H1 (cell line): Measurements from ENCODE around the gene ASS1. TPM values are rescaled to one million over a fixed set of nuclear protein-coding genes. Genes with fewer than 3 reads are reported as not detected.

Source experiments
- CTCF ChIA-PET: fragments of 300-600 bp; sonication (Branson Sonifier 250); formaldehyde crosslinking; loops from one replicate; lab custom pipeline; 2021; ENCODE audit not compliant: partially characterized antibody; lab: Charles Lee
- POLR2A ChIA-PET: fragments of 300-600 bp; sonication (Branson Sonifier 250); formaldehyde crosslinking; loops from one replicate; lab custom pipeline; 2021; ENCODE audit warnings: inconsistent platforms; ENCODE audit not compliant: partially characterized antibody; lab: Charles Lee
- DNase-seq, 2 experiments: peaks; one replicate each; pipeline versions ENCODE4 v3.0.0 to v3.0.0-alpha.2; 2010 to 2022; ENCODE audit warnings: low spot score in 2 of 2, low read depth in 1 of 2, mixed read lengths in 1 of 2
- FAIRE-seq: peaks from 2 replicates; lab custom pipeline; 2011; peaks lifted over from hg19 to GRCh38; lab: Jason Lieb, UNC
- H2AFZ ChIP-seq: 2 replicates; pipeline ENCODE4 v1.8.1; 2012; ENCODE audit warnings: low read length, inconsistent platforms
- H2AK5ac ChIP-seq: 2 replicates; pipeline ENCODE4 v1.6.1; 2013; ENCODE audit warnings: low read depth, low read length
- H2BK120ac ChIP-seq: replicated peaks from 2 replicates; pipeline ENCODE3; 2013; ENCODE audit warnings: low read depth, low read length, inconsistent platforms
- H2BK12ac ChIP-seq: 2 replicates; pipeline ENCODE4 v1.6.1; 2013; ENCODE audit warnings: low read depth, low read length
- H2BK15ac ChIP-seq: 2 replicates; pipeline ENCODE4 v1.6.1; 2013; ENCODE audit warnings: low read length
- H2BK20ac ChIP-seq: 2 replicates; pipeline ENCODE4 v1.6.1; 2013; ENCODE audit warnings: low read length
- H2BK5ac ChIP-seq: 2 replicates; pipeline ENCODE4 v1.6.1; 2013; ENCODE audit warnings: low read depth, low read length
- H3K14ac ChIP-seq: 2 replicates; pipeline ENCODE4 v1.6.1; 2013; ENCODE audit warnings: inconsistent platforms; ENCODE audit not compliant: insufficient read length
- H3K18ac ChIP-seq: 2 replicates; pipeline ENCODE4 v1.6.1; 2013; ENCODE audit warnings: low read length; ENCODE audit errors: extremely low read depth
- H3K23ac ChIP-seq: 2 replicates; pipeline ENCODE4 v1.6.1; 2013; ENCODE audit warnings: inconsistent platforms; ENCODE audit not compliant: insufficient read length
- H3K23me2 ChIP-seq: 2 replicates; pipeline ENCODE4 v1.6.1; 2013; ENCODE audit warnings: low read depth, low read length
- H3K27ac ChIP-seq: 2 replicates; pipeline ENCODE4 v1.6.1; 2011; ENCODE audit warnings: low read depth, low read length, inconsistent platforms
- H3K27me3 ChIP-seq, 4 experiments: replicated peaks in 1 of 4; 1 replicate in 1 of 4; 2 replicates in 3 of 4; pipeline versions ENCODE4 v1.6.1 to v1.8.1; 2011 to 2013; ENCODE audit warnings: low read length in 3 of 4, mild to moderate bottlenecking in 3 of 4, inconsistent platforms in 2 of 4, mixed read lengths in 2 of 4, moderate library complexity in 1 of 4; ENCODE audit not compliant: control insufficient read depth in 3 of 4, insufficient read depth in 3 of 4; ENCODE audit errors: extremely low read depth in 1 of 4
- H3K36me3 ChIP-seq, 4 experiments: 2 replicates each; pipeline versions ENCODE4 v1.6.1 to v1.8.1; 2011 to 2013; ENCODE audit warnings: mild to moderate bottlenecking in 4 of 4, low read length in 3 of 4, moderate library complexity in 2 of 4, control low read depth in 1 of 4, inconsistent platforms in 1 of 4; ENCODE audit not compliant: insufficient read depth in 4 of 4, control insufficient read depth in 2 of 4
- H3K4ac ChIP-seq: replicated peaks from 2 replicates; pipeline ENCODE3; 2013; ENCODE audit warnings: low read length, low read depth, mixed read lengths, inconsistent platforms; ENCODE audit not compliant: insufficient read length
- H3K4me1 ChIP-seq, 4 experiments: replicated peaks in 1 of 4; 1 replicate in 1 of 4; 2 replicates in 3 of 4; pipeline versions ENCODE4 v1.6.1 to v1.8.1; 2011 to 2013; ENCODE audit warnings: low read length in 3 of 4, inconsistent platforms in 2 of 4, mixed read lengths in 1 of 4; ENCODE audit not compliant: insufficient read depth in 4 of 4, control insufficient read depth in 3 of 4
- H3K4me2 ChIP-seq, 2 experiments: 2 replicates each; pipeline versions ENCODE4 v1.6.1 to v1.8.1; 2011 to 2013; ENCODE audit warnings: low read depth in 2 of 2, low read length in 2 of 2, control low read depth in 1 of 2, inconsistent platforms in 1 of 2, mild to moderate bottlenecking in 1 of 2; ENCODE audit not compliant: insufficient read depth in 1 of 2
- H3K4me3 ChIP-seq, 4 experiments: fragments of 200-600, 300-600 bp in 1 of 4; sonication (generic), shearing (Covaris generic), sonication (Bioruptor Twin) in 1 of 4; 2 replicates each; pipeline versions ENCODE4 v1.5.1 to v1.8.1; 2011 to 2016; ENCODE audit warnings: low read length in 4 of 4, low read depth in 3 of 4, control low read depth in 2 of 4, inconsistent platforms in 2 of 4, mild to moderate bottlenecking in 2 of 4, mixed read lengths in 1 of 4, moderate library complexity in 1 of 4; ENCODE audit not compliant: insufficient read depth in 2 of 4; ENCODE audit errors: extremely low read depth in 1 of 4
- H3K56ac ChIP-seq: replicated peaks from 2 replicates; pipeline ENCODE3; 2013; ENCODE audit warnings: low read depth, mild to moderate bottlenecking, mixed read lengths, low read length, inconsistent platforms; ENCODE audit not compliant: insufficient read length
- H3K79me1 ChIP-seq: 2 replicates; pipeline ENCODE4 v1.6.1; 2013; ENCODE audit warnings: low read depth, low read length, control low read depth
- H3K79me2 ChIP-seq, 2 experiments: 2 replicates each; pipeline versions ENCODE4 v1.6.1 to v1.8.1; 2012 to 2013; ENCODE audit warnings: low read length in 2 of 2, mild to moderate bottlenecking in 2 of 2, inconsistent platforms in 1 of 2; ENCODE audit not compliant: insufficient read depth in 2 of 2, control insufficient read depth in 1 of 2
- H3K9ac ChIP-seq, 4 experiments: replicated peaks in 1 of 4; 1 replicate in 1 of 4; 2 replicates in 3 of 4; pipeline versions ENCODE4 v1.6.1 to v1.8.1; 2011 to 2013; ENCODE audit warnings: low read depth in 3 of 4, low read length in 3 of 4, control low read depth in 2 of 4, mild to moderate bottlenecking in 2 of 4, moderate library complexity in 2 of 4, inconsistent platforms in 1 of 4; ENCODE audit errors: extremely low read depth in 1 of 4
- H3K9me3 ChIP-seq, 2 experiments: 2 replicates each; pipeline versions ENCODE4 v1.6.1 to v1.8.1; 2012 to 2013; ENCODE audit warnings: mild to moderate bottlenecking in 2 of 2, moderate library complexity in 2 of 2, control low read depth in 1 of 2, inconsistent platforms in 1 of 2, low read depth in 1 of 2, low read length in 1 of 2, mixed read lengths in 1 of 2; ENCODE audit not compliant: insufficient read depth in 2 of 2
- H4K20me1 ChIP-seq, 2 experiments: replicated peaks in 1 of 2; 2 replicates each; pipeline versions ENCODE3 to v1.8.1; 2011 to 2013; ENCODE audit warnings: inconsistent platforms in 2 of 2, low read length in 2 of 2, mild to moderate bottlenecking in 1 of 2; ENCODE audit not compliant: insufficient read depth in 2 of 2, control insufficient read depth in 1 of 2
- H4K5ac ChIP-seq: 2 replicates; pipeline ENCODE4 v1.6.1; 2013; ENCODE audit warnings: low read length, low read depth, mixed read lengths, inconsistent platforms; ENCODE audit not compliant: insufficient read length
- H4K8ac ChIP-seq: 2 replicates; pipeline ENCODE4 v1.8.0; 2013; ENCODE audit warnings: mild to moderate bottlenecking, moderate library complexity, low read length, inconsistent platforms; ENCODE audit not compliant: insufficient read depth; ENCODE audit errors: extremely low read depth
- H4K91ac ChIP-seq: replicated peaks from 2 replicates; pipeline ENCODE3; 2013; ENCODE audit warnings: low read length, mixed read lengths, inconsistent platforms; ENCODE audit not compliant: insufficient read length
- BRCA1 ChIP-seq: IDR thresholded peaks from 2 replicates; pipeline ENCODE4 v1.6.1; 2012; ENCODE audit warnings: low read depth, low read length, improper control_type of control experiment
- CHD1 ChIP-seq: IDR thresholded peaks from 2 replicates; pipeline ENCODE4 v1.6.1; 2012; ENCODE audit warnings: low read depth, low read length, improper control_type of control experiment
- E2F6 ChIP-seq: IDR thresholded peaks from 2 replicates; pipeline ENCODE4 v1.6.1; 2012; ENCODE audit warnings: inconsistent platforms
- MAX ChIP-seq: IDR thresholded peaks from 2 replicates; pipeline ENCODE4 v1.6.1; 2012; ENCODE audit warnings: inconsistent platforms
- WGBS, 2 experiments: shearing (Covaris generic) in 1 of 2; methylation state at CpG; one replicate each; pipeline versions ENCODE4 v1.1.6 to v1.1.7; 2013 to 2015; ENCODE audit warnings: low lambda C conversion rate in 2 of 2, mixed read lengths in 2 of 2, inconsistent platforms in 1 of 2, low coverage in 1 of 2, missing lambda C conversion rate in 1 of 2; ENCODE audit not compliant: insufficient replicate concordance in 2 of 2, insufficient coverage in 1 of 2, insufficient read length in 1 of 2; ENCODE audit errors: extremely low coverage in 1 of 2, missing lambda C conversion rate in 1 of 2; 5-methylcytosine and 5-hydroxymethylcytosine counted together
- polyA plus RNA-seq, 7 experiments: library from polyadenylated mRNA; depleted of rRNA in 3 of 7; stranded (reverse) in 5 of 7; unstranded in 2 of 7; fragments of >200 nt in 5 of 7; fragments of 200-250 nt in 2 of 7; gene quantifications; 1 replicate in 5 of 7; 2 replicates in 1 of 7; 4 replicates in 1 of 7; pipeline versions ENCODE4 v1.2.1 to v1.2.3, GENCODE V29; 2011 to 2013; ENCODE audit warnings: missing spikeins in 2 of 7, mixed read lengths in 2 of 7
- total RNA-seq: library from RNA; stranded (reverse); fragmentation: NEBNext Ultra II Directional; extraction: Animal tissue kit (Norgen Biotek cat#: 25700); gene quantifications from 2 replicates; pipeline ENCODE4 v1.2.1, GENCODE V29; 2021

Gene ASS1
- total and polyA plus RNA-seq, 2 of the 8 experiments (the other 6 are each of a cell fraction or from before 2014, with no cell fraction given): 108 to 296 TPM

GRCh38 chr9:130467316-130467715 is 22.6 kb downstream of the ASS1 start:
- no peak overlapping the region; the same call in 1 of the 2 replicates for H3K18ac ChIP-seq
- H2BK120ac ChIP-seq: no peak overlapping the region
- no peak overlapping the region for H3K27ac ChIP-seq
- CTCF ChIA-PET: interaction anchor here (0.6 to 11.9 kb wide), 6 partner anchors 10 to 224 kb away, joined by 3 to 136 read pairs (median 10); no protein-coding TSS in a partner anchor
- no peak overlapping the region for H2AK5ac ChIP-seq
- H3K4me3 ChIP-seq: no peak overlapping the region
- H2BK5ac ChIP-seq: no peak overlapping the region
- H3K9ac ChIP-seq: no peak overlapping the region
- H3K4ac ChIP-seq: no peak overlapping the region
- POLR2A ChIA-PET: interaction anchor here (1.1 to 1.6 kb wide), 2 partner anchors 24 to 28 kb away, joined by 3 read pairs; no protein-coding TSS in a partner anchor
- TF ChIP-seq CHD1 (no peak), BRCA1 (no peak), MAX (peak; percentile 51; the same call in 1 of the 2 replicates), E2F6 (no peak)
- FAIRE-seq (no peak), DNase-seq (no peak)
- H3K9me3 ChIP-seq: no peaks in the 10 kb centered on the region
- H2AFZ ChIP-seq: no peak overlapping the region
- H3K23ac ChIP-seq: no peak overlapping the region
- no peaks in the 10 kb centered on the region for H4K20me1 ChIP-seq
- peaks cover 0 to 11% (median 0%) of the 10 kb centered on the region in 4 experiments; a peak in 3 of 7 replicates for H3K4me1 ChIP-seq
- H3K4me2 ChIP-seq: no peak overlapping the region
- H2BK15ac ChIP-seq: no peak overlapping the region
- WGBS, 2 experiments: 81% methylated on average over 13 of the region's 13 CpGs; no CpG with 5 or more reads in 1 of the 2 experiments
- H4K5ac ChIP-seq: no peak overlapping the region
- H3K14ac ChIP-seq: no peak overlapping the region
- H3K56ac ChIP-seq: no peak overlapping the region
- H4K91ac ChIP-seq: no peak overlapping the region
- H2BK12ac ChIP-seq: no peak overlapping the region
- H3K36me3 ChIP-seq: peaks cover 0 to 26% (median 0%) of the 10 kb centered on the region in 4 experiments; a peak in 2 of 8 replicates
- no peak overlapping the region for H2BK20ac ChIP-seq
- H3K79me2 ChIP-seq: no peaks in the 10 kb centered on the region
- H3K23me2 ChIP-seq: no peaks in the 10 kb centered on the region
- H3K27me3 ChIP-seq: no peaks in the 10 kb centered on the region
- H4K8ac ChIP-seq: no peak overlapping the region; the same call in 1 of the 2 replicates
- no peaks in the 10 kb centered on the region for H3K79me1 ChIP-seq
